ENCODE measurements around the gene RIOK2. TPM values are rescaled to one million over a fixed set of nuclear protein-coding genes. Genes with fewer than 3 reads are reported as not detected.

Gene RIOK2
- total and polyA plus RNA-seq, 2 of the 8 experiments (the other 6 are each of a cell fraction or from before 2014, with no cell fraction given), result 5.4 to 35.0 TPM

- Histone ChIP-seq H3K23ac (ENCODE audit: insufficient read length) (no peak overlapping the region), H3K4ac (replicated peaks; ENCODE audit: insufficient read length, low read depth, low read length) (no peak overlapping the region), H4K5ac (ENCODE audit: insufficient read length, low read depth, low read length) (no peak overlapping the region), H4K20me1 (replicated peaks in 1 of 2; ENCODE audit: control insufficient read depth in 1 of 2, insufficient read depth in 2 of 2, low read length in 2 of 2) (peaks cover 1 to 2% of the 10 kb centered on the region in 2 experiments), H2BK12ac (ENCODE audit: low read depth, low read length) (no peak overlapping the region), H3K23me2 (ENCODE audit: low read depth, low read length) (no peaks in the 10 kb centered on the region), H2BK20ac (ENCODE audit: low read length) (no peak overlapping the region), H3K18ac (ENCODE audit: extremely low read depth, low read length) (no peak overlapping the region), H3K14ac (ENCODE audit: insufficient read length) (no peak overlapping the region), H3K4me3 (ENCODE audit: extremely low read depth in 1 of 4, insufficient read depth in 2 of 4, low read depth in 3 of 4, low read length in 4 of 4) (no peak overlapping the region), H3K4me2 (ENCODE audit: insufficient read depth in 1 of 2, low read depth in 2 of 2, low read length in 2 of 2) (no peak overlapping the region), H3K36me3 (ENCODE audit: control insufficient read depth in 2 of 4, insufficient read depth in 4 of 4, low read length in 3 of 4) (peaks cover 13 to 88% (median 47%) of the 10 kb centered on the region in 4 experiments), H2AFZ (ENCODE audit: low read length) (no peak overlapping the region), H3K56ac (replicated peaks; ENCODE audit: insufficient read length, low read depth, low read length) (no peak overlapping the region), H3K4me1 (replicated peaks in 1 of 4; ENCODE audit: control insufficient read depth in 3 of 4, insufficient read depth in 4 of 4, low read length in 3 of 4) (no peaks in the 10 kb centered on the region), H3K9me3 (ENCODE audit: insufficient read depth in 2 of 2, low read depth in 1 of 2, low read length in 1 of 2) (no peaks in the 10 kb centered on the region), H2BK120ac (replicated peaks; ENCODE audit: low read depth, low read length) (no peak overlapping the region), H3K9ac (replicated peaks in 1 of 4; ENCODE audit: extremely low read depth in 1 of 4, low read depth in 3 of 4, low read length in 3 of 4) (no peak overlapping the region), H2AK5ac (ENCODE audit: low read depth, low read length) (no peak overlapping the region), H4K91ac (replicated peaks; ENCODE audit: insufficient read length, low read length) (no peak overlapping the region), H3K79me2 (ENCODE audit: control insufficient read depth in 1 of 2, insufficient read depth in 2 of 2, low read length in 2 of 2) (no peaks in the 10 kb centered on the region), H3K79me1 (ENCODE audit: low read depth, low read length) (no peaks in the 10 kb centered on the region), H3K27me3 (replicated peaks in 1 of 4; ENCODE audit: control insufficient read depth in 3 of 4, extremely low read depth in 1 of 4, insufficient read depth in 3 of 4, low read length in 3 of 4) (no peaks in the 10 kb centered on the region), H4K8ac (ENCODE audit: extremely low read depth, insufficient read depth, low read length) (no peak overlapping the region), H2BK15ac (ENCODE audit: low read length) (no peak overlapping the region), H3K27ac (ENCODE audit: low read depth, low read length) (no peak overlapping the region), H2BK5ac (ENCODE audit: low read depth, low read length) (no peak overlapping the region)
- DNase-seq (ENCODE audit: low read depth in 1 of 2, low spot score in 2 of 2), result no peak
- TF ChIP-seq TAF7 (optimal IDR thresholded peaks at IDR 0.05; ENCODE audit: borderline replicate concordance, low read depth, low read length) (no peak), KDM4A (IDR thresholded peaks at IDR 0.05; ENCODE audit: low read depth, low read length, severe bottlenecking) (no peak), CTBP2 (IDR thresholded peaks at IDR 0.05; ENCODE audit: borderline replicate concordance, insufficient read depth, insufficient read length, low read length) (no peak), GTF2F1 (IDR thresholded peaks at IDR 0.05; ENCODE audit: borderline replicate concordance, low read depth, low read length) (no peak), EP300 (IDR thresholded peaks at IDR 0.05; ENCODE audit: borderline replicate concordance in 1 of 2, low read depth in 2 of 2, low read length in 2 of 2) (no peak), CBX8 (IDR thresholded peaks at IDR 0.05; ENCODE audit: borderline replicate concordance, low read depth, low read length) (no peak), RAD21 (IDR thresholded peaks at IDR 0.05 in 1 of 2, conservative IDR thresholded peaks at IDR 0.05 in 1 of 2; ENCODE audit: low read depth in 2 of 2, low read length in 2 of 2) (no peak), CREB1 (IDR thresholded peaks at IDR 0.05) (no peak), SRF (IDR thresholded peaks at IDR 0.05; ENCODE audit: low read depth, low read length) (no peak), GABPA (IDR thresholded peaks at IDR 0.05; ENCODE audit: borderline replicate concordance, insufficient read depth, low read length) (no peak), CHD2 (IDR thresholded peaks at IDR 0.05; ENCODE audit: low read length) (no peak)
- TF ChIP-seq, protein P1, sequence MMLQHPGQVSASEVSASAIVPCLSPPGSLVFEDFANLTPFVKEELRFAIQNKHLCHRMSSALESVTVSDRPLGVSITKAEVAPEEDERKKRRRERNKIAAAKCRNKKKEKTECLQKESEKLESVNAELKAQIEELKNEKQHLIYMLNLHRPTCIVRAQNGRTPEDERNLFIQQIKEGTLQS (IDR thresholded peaks at IDR 0.05; ENCODE audit: insufficient read depth, low read depth, low read length), result no peak
- CTCF ChIA-PET (ENCODE audit: partially characterized antibody), result interaction anchor here (0.9 kb wide), 1 partner anchor 178 kb away, joined by 3 read pairs; no protein-coding TSS in a partner anchor
- POLR2A ChIA-PET (ENCODE audit: partially characterized antibody), result interaction anchor here (0.8 kb wide), 1 partner anchor 9 kb away, joined by 3 read pairs; no protein-coding TSS in a partner anchor
- FAIRE-seq, result no peak
Observed at GRCh38 chr5:97172227-97172626, 10.8 kb downstream of the RIOK2 start.
